Measurements from ENCODE around the gene PSMD8. TPM values are rescaled to one million over a fixed set of nuclear protein-coding genes. Genes with fewer than 3 reads are reported as not detected.
"Not testable (repeated sequence)": the region's sequence is repeated elsewhere in the genome, so short reads cannot be mapped to it uniquely, and the experiment has no call there.

The PSMD8 gene
- total and polyA plus RNA-seq, 2 of the 8 experiments (the other 6 are each of a cell fraction or from before 2014, with no cell fraction given), result 170 to 486 TPM

- not testable (repeated sequence) for H3K14ac ChIP-seq (ENCODE audit: insufficient read length); H3K4me1 ChIP-seq (replicated peaks in 1 of 4; ENCODE audit: control insufficient read depth in 3 of 4, insufficient read depth in 4 of 4, low read length in 3 of 4); H3K79me2 ChIP-seq (ENCODE audit: control insufficient read depth in 1 of 2, insufficient read depth in 2 of 2, low read length in 2 of 2); H3K36me3 ChIP-seq (ENCODE audit: control insufficient read depth in 2 of 4, insufficient read depth in 4 of 4, low read length in 3 of 4); H2BK12ac ChIP-seq (ENCODE audit: low read depth, low read length); H3K23me2 ChIP-seq (ENCODE audit: low read depth, low read length); FAIRE-seq; H3K4me3 ChIP-seq (ENCODE audit: extremely low read depth in 1 of 4, insufficient read depth in 2 of 4, low read depth in 3 of 4, low read length in 4 of 4); H2BK5ac ChIP-seq (ENCODE audit: low read depth, low read length); H3K4ac ChIP-seq (replicated peaks; ENCODE audit: insufficient read length, low read depth, low read length); H3K56ac ChIP-seq (replicated peaks; ENCODE audit: insufficient read length, low read depth, low read length); H3K9me3 ChIP-seq (ENCODE audit: insufficient read depth in 2 of 2, low read depth in 1 of 2, low read length in 1 of 2); DNase-seq (ENCODE audit: low read depth in 1 of 2, low spot score in 2 of 2); H2AK5ac ChIP-seq (ENCODE audit: low read depth, low read length); H2BK120ac ChIP-seq (replicated peaks; ENCODE audit: low read depth, low read length); H2AFZ ChIP-seq (ENCODE audit: low read length); H3K4me2 ChIP-seq (ENCODE audit: insufficient read depth in 1 of 2, low read depth in 2 of 2, low read length in 2 of 2); H3K9ac ChIP-seq (replicated peaks in 1 of 4; ENCODE audit: extremely low read depth in 1 of 4, low read depth in 3 of 4, low read length in 3 of 4); H4K5ac ChIP-seq (ENCODE audit: insufficient read length, low read depth, low read length); H2BK20ac ChIP-seq (ENCODE audit: low read length); H3K79me1 ChIP-seq (ENCODE audit: low read depth, low read length); H4K91ac ChIP-seq (replicated peaks; ENCODE audit: insufficient read length, low read length); H4K20me1 ChIP-seq (replicated peaks in 1 of 2; ENCODE audit: control insufficient read depth in 1 of 2, insufficient read depth in 2 of 2, low read length in 2 of 2); H2BK15ac ChIP-seq (ENCODE audit: low read length); H4K8ac ChIP-seq (ENCODE audit: extremely low read depth, insufficient read depth, low read length); H3K27me3 ChIP-seq (replicated peaks in 1 of 4; ENCODE audit: control insufficient read depth in 3 of 4, extremely low read depth in 1 of 4, insufficient read depth in 3 of 4, low read length in 3 of 4); H3K27ac ChIP-seq (ENCODE audit: low read depth, low read length); H3K18ac ChIP-seq (ENCODE audit: extremely low read depth, low read length); H3K23ac ChIP-seq (ENCODE audit: insufficient read length)
- WGBS, 2 experiments (ENCODE audit: extremely low coverage in 1 of 2, insufficient coverage in 1 of 2, insufficient read length in 1 of 2, insufficient replicate concordance in 2 of 2, low coverage in 1 of 2, low lambda C conversion rate in 2 of 2, missing lambda C conversion rate in 1 of 2), result 85% methylated on average over 6 of the region's 6 CpGs; no CpG with 5 or more reads in 1 of the 2 experiments
- CTCF ChIA-PET (ENCODE audit: partially characterized antibody), result interaction anchor here (0.8 kb wide), 1 partner anchor 108 kb away, joined by 3 read pairs; no protein-coding TSS in a partner anchor
- POLR2A ChIA-PET (ENCODE audit: partially characterized antibody), result interaction anchor here (1.6 to 1.7 kb wide), 2 partner anchors 10 to 14 kb away, joined by 4 to 5 read pairs; no protein-coding TSS in a partner anchor
These were observed 36.0 kb downstream of the PSMD8 start for GRCh38 chr19:38410407-38410806.

All from H1 (cell line).